ENCODE data around the gene DCXR. TPM values are rescaled to one million over a fixed set of nuclear protein-coding genes. Genes with fewer than 3 reads are reported as not detected.

The DCXR gene
- total and polyA plus RNA-seq, 2 of the 13 experiments (the other 11 are each of a cell fraction or from before 2014, with no cell fraction given): 287 to 311 TPM

GRCh38 chr17:81992306-81993102 is 45.0 kb downstream of the DCXR start (continued):
- TF ChIP-seq BRF2 (CRISPR knock-in tag; IDR thresholded peaks at IDR 0.05) (peak; percentile 94), ZNF660 (CRISPR knock-in tag; IDR thresholded peaks at IDR 0.05; ENCODE audit: borderline replicate concordance, low read depth) (peak; percentile 96), FUBP1 (CRISPR knock-in tag; IDR thresholded peaks at IDR 0.05; ENCODE audit: borderline replicate concordance) (peak; percentile 66; the same call in 1 of the 2 replicates), NFYB (CRISPR knock-in tag; IDR thresholded peaks at IDR 0.05) (peak; percentile 38; the same call in 1 of the 2 replicates), HMGXB3 (CRISPR knock-in tag; IDR thresholded peaks at IDR 0.05; ENCODE audit: borderline replicate concordance) (peak; percentile 30; the same call in 1 of the 2 replicates), BCL6 (CRISPR knock-in tag; IDR thresholded peaks at IDR 0.05) (peak; percentile 83), KAT7 (CRISPR knock-in tag; IDR thresholded peaks at IDR 0.05; ENCODE audit: borderline replicate concordance) (peak; percentile 21; the same call in 1 of the 2 replicates), ELF1 (CRISPR knock-in tag; IDR thresholded peaks at IDR 0.05) (peak; percentile 54; the same call in 1 of the 2 replicates), POLR2AphosphoS2 (IDR thresholded peaks at IDR 0.05; ENCODE audit: low read depth, low read length) (no peak), ZNF766 (CRISPR knock-in tag; IDR thresholded peaks at IDR 0.05; ENCODE audit: borderline replicate concordance) (peak; percentile 98; the same call in 1 of the 2 replicates), TCF7L2 (IDR thresholded peaks at IDR 0.05; ENCODE audit: low read depth, low read length) (peak; percentile 94), NCOA1 (CRISPR knock-in tag; IDR thresholded peaks at IDR 0.05) (no peak; the same call in 1 of the 2 replicates), HNRNPK (IDR thresholded peaks at IDR 0.05; ENCODE audit: low read depth, low read length, poor library complexity, severe bottlenecking) (no peak), SKI (IDR thresholded peaks at IDR 0.05; ENCODE audit: partially characterized antibody) (peak; percentile 68), ZNF33B (CRISPR knock-in tag; IDR thresholded peaks at IDR 0.05) (peak; percentile 99), RBFOX2 (IDR thresholded peaks at IDR 0.05; ENCODE audit: low read depth, low read length) (peak; percentile 75), TAF1 (CRISPR knock-in tag; IDR thresholded peaks at IDR 0.05) (peak; percentile 32), POLR2AphosphoS5 (IDR thresholded peaks at IDR 0.05; ENCODE audit: low read depth, low read length) (peak; percentile 35; the same call in 1 of the 2 replicates), ERF (CRISPR knock-in tag; IDR thresholded peaks at IDR 0.05) (peak; percentile 94), GZF1 (CRISPR knock-in tag; IDR thresholded peaks at IDR 0.05) (peak; percentile 94), ZNF792 (CRISPR knock-in tag; IDR thresholded peaks at IDR 0.05) (peak; percentile 70; the same call in 1 of the 2 replicates), XBP1 (CRISPR knock-in tag; IDR thresholded peaks at IDR 0.05) (peak; percentile 74), PLRG1 (conservative IDR thresholded peaks at IDR 0.05) (no peak)
